ENCODE measurements around the gene MARK2.

MARK2 gene

GRCh38 chr11:63829823-63830489 lies 9.0 kb upstream of the MARK2 start:
- DNase-seq (ENCODE audit: low read depth in 1 of 2, low spot score in 1 of 2) = no peak

DNA sequence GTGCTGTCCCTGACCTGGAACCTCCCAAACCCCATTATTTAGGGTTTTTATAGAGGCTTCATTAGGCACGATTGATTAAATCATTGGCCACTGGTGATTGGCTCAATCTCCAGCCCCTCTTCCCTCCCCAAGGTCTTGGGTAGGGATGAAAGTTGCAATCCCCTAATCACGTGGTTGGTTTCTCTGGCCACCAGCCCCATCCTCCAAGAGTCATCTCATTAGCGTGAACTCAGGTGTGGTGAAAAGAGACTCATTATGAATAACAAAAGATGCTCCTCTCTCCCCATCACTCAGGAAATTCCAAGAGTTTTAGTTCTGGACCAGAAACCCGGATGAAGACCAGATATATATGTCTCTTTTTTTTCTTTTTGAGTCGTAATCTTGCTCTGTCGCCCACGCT lies 7.6 kb upstream of the MARK2 start:
- DNase-seq (ENCODE audit: low read depth in 1 of 2, low spot score in 1 of 2) = no peak

GRCh38 chr11:63832336-63832735 lies 6.6 kb upstream of the MARK2 start:
- DNase-seq (ENCODE audit: low read depth in 1 of 2, low spot score in 1 of 2) = no peak

- no peak for DNase-seq (ENCODE audit: low read depth in 1 of 2, low spot score in 1 of 2)
Observed at GRCh38 chr11:63833048-63833447, 5.9 kb upstream of the MARK2 start.

- DNase-seq (ENCODE audit: low read depth in 1 of 2, low spot score in 1 of 2) = no peak
Observed at GRCh38 chr11:63834535-63835157, 4.3 kb upstream of the MARK2 start.

DNA sequence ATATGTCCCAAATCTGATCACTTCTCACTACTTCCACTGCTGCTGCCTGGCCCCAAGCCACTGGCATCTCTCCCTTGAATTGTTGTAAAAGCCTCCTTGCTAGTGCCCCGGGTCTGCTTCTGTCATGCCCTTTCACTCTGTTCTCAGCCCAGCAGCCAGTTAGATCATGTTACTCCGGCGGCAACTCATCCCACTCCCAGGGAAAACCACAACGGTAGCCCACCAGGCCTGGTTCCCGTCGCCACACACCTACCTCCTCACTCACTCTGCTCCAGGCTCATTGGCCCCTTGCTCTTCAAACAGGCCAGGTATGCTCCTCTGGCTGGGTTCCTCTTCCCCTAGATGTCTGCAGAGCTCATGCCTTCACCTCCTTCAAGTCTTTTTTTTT lies 3.8 kb upstream of the MARK2 start:
- no peak for DNase-seq (ENCODE audit: low read depth in 1 of 2, low spot score in 1 of 2)

DNA sequence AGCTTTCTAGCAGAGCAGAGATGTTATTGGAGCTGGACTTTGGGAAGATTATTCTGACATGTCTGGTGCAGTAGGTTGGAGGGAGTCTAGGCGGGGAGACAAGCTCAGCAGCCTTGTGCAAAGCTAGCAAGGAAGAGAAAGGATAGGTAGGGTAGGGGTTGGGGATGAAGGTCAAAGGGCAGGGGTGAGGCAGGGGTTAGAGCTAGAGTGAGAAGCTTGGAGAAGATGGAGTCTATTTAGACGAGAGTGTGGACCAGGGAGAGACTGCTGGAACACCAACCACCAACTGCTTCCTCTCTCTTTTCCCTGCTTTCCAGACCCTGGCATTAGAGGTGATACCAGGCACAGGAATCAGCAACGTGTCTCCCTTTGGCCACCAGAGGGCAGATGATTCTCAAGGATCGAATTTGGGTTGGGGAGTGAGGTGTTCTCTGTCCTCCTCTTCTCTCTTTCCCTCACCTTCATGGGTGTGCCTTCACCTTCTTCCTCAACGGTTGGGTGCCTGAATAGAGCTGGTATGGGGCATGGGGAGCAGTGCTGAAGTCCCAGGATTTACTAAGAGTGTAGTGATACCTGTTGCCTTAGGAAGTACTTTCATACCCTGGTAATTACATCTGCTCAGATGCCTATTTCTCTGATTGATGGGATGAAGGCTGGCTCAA lies 1.8 kb upstream of the MARK2 start:
- peak; percentile 60 to 61 for DNase-seq (ENCODE audit: low read depth in 1 of 2, low spot score in 1 of 2)

DNA sequence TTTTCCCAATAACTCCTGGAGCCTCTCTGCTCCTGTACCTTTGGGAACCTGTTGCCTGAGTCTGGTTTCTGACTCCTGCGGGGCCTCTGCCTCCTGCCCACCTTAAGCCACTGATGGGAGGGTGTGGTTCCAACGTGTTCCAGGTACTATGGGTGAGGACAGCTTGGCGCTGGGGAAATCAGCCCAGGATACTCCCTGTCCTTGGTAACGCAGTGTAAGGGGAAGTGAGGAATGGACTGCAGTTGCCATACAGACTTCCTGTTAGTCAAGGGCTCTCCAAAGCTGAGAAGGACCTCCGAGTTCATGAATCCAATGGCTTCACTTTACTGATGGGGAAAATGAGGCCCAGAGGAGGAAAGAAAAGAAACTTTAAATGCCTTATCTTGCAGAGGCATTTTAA lies 1.2 kb upstream of the MARK2 start:
- DNase-seq (ENCODE audit: low read depth in 1 of 2, low spot score in 1 of 2) = no peak

DNA sequence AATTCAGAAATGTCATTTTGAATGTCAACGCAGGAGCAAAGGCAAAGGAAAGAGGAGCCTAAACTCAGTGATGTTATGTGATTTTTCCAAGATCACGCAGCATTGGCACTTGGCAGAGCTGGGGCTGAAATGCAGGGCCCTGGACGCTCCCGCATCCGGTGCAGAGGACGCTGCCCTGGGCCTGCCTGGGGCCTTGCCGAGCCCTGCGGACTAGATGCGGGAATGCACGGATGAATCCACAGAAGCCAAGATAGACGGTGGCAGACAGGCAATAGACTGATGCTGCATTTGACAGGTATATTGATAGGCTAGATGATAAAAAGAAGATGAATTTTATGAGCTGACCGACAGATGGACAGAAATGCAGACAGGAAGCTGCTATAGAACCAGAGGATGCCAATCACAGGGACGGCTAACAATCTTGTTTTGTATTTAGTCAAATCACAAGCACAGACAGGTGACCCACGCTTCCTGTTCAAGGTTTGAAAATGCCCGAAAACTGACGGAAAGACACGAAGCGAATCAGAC lies 696 bp upstream of the MARK2 start:
- peak in 1 of 2 donors; percentile 13 for DNase-seq (ENCODE audit: low read depth in 1 of 2, low spot score in 1 of 2)

DNA sequence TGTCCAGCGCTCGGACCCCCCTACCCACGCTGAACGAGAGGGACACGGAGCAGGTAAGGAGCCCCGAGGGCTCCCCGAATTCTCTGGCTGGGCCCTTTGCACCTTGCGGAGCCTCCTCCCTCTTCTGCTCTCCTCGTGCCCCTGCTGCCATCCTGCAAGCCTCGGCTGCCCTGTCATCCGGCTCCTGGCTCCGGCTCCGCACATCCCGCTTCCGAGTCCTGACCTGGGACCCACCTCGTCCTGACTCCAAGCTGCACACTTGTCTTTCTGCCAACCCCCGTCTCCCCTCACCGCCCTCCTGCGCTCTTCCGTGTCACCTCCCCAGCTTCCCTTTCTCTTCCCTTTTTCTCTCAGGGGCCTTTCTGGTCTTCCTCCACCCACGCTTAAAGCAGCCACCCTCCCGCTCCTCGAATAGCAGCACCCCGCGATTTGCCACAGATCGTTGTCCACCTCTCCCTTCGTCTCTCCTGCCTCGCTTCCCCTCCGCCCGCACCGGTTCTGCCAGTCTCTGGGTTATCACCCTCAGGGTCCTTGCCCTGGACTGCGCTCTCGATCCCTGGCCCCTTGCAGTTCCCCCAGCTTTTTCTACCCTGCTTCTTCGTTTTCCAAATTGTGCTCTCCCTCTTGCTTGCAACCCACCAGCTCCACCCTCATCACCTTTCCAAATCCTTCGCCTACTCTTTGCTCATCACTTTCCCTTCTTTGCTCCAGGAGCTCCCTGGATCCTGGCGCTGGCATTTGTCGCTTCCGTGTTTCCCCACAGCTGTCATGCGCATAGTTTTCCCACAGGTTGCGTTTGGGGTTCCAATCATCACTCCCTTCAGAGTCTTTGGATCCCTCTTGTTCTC lies 822 bp downstream of the MARK2 start:
- no peak for DNase-seq (ENCODE audit: low read depth in 1 of 2, low spot score in 1 of 2)

- DNase-seq (ENCODE audit: low read depth in 1 of 2, low spot score in 1 of 2) = no peak
Observed at GRCh38 chr11:63840356-63841060, 1.6 kb downstream of the MARK2 start.

- DNase-seq (ENCODE audit: low read depth in 1 of 2, low spot score in 1 of 2) = no peak
Observed at GRCh38 chr11:63841554-63841953, 2.6 kb downstream of the MARK2 start.

DNA sequence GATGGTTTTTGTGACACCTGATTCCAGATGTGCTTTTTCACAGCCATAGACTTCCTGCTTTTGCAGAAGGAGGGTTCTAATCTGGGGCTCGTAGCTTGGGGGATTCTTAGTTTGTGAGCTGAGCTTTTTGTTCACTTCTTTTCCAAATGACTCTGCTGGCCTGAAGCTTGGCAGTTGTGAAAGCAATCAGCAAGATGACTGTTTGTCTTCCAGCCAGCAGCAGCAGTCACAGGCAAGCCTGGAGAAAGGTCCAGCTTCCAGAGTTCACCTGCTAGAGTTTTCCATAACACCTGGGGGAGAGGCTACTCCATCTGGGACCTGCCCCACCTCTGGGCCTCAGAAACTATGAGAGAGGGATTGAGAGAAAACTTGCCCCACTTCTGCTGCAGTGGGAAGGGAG lies 4.1 kb downstream of the MARK2 start:
- DNase-seq (ENCODE audit: low read depth in 1 of 2, low spot score in 1 of 2) = no peak

- DNase-seq (ENCODE audit: low read depth in 1 of 2, low spot score in 1 of 2) = no peak
Observed at GRCh38 chr11:63844836-63845235, 5.9 kb downstream of the MARK2 start.

GRCh38 chr11:63845303-63845702 lies 6.4 kb downstream of the MARK2 start:
- DNase-seq (ENCODE audit: low read depth in 1 of 2, low spot score in 1 of 2) = no peak

- no peak for DNase-seq (ENCODE audit: low read depth in 1 of 2, low spot score in 1 of 2)
Observed at GRCh38 chr11:63845911-63846310, 7.0 kb downstream of the MARK2 start.

- DNase-seq (ENCODE audit: low read depth in 1 of 2, low spot score in 1 of 2) = no peak
Observed at GRCh38 chr11:63846897-63847296, 8.0 kb downstream of the MARK2 start.

DNA sequence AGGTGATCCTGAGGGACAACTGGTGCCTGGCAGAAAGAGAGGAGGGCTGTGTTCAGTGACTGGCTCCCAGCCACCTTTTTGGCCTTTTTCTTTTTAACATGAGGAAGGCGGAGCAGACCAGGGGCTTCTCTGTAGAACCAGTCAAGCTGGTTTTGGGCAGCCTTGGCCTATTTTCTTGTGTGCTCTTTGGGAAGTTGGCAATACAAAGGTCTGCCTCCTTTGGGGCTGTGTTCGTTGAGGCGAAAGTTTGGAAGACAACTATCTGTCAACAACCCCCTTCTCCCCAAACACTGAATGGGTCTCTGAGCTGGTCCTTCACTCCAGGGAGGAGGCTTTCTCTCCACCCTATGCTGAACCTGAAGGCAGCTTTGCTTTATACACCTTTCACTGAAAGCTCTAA lies 8.5 kb downstream of the MARK2 start:
- no peak for DNase-seq (ENCODE audit: low read depth in 1 of 2, low spot score in 1 of 2)

GRCh38 chr11:63849691-63850090 lies 10.8 kb downstream of the MARK2 start:
- no peak for DNase-seq (ENCODE audit: low read depth in 1 of 2, low spot score in 1 of 2)

DNA sequence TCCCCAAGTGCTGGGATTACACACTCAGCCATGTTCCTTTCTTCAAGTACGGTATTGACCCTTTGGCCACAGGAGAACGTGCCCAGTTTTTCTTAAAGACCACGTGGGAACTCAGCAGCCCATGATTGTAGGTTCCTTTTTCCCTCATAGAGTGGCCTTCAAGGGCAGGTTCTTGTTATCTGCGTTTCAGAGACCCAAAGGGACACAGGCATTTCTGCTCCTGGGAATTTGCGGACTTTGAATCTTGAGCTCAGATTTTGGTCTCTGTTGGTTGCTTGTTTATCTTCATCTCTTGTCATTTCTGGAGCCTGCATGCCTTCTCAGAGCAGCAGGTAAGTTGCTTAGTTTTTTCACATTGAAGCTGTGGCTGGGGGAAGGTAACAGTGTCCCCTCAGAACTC lies 12.0 kb downstream of the MARK2 start:
- DNase-seq (ENCODE audit: low read depth in 1 of 2, low spot score in 1 of 2) = no peak

GRCh38 chr11:63851364-63851763 lies 12.5 kb downstream of the MARK2 start:
- no peak for DNase-seq (ENCODE audit: low read depth in 1 of 2, low spot score in 1 of 2)

Data from activated T-helper 1 cell treated with anti-CD3 and anti-CD28 coated beads, Interleukin-2, amount 50 U/mL, for 16 hours (primary cell).